Measurements from ENCODE around the gene BICRA. TPM values are rescaled to one million over a fixed set of nuclear protein-coding genes. Genes with fewer than 3 reads are reported as not detected.

Gene BICRA
- total and polyA plus RNA-seq, 2 of the 8 experiments (the other 6 are each of a cell fraction or from before 2014, with no cell fraction given): 1.5 to 29.2 TPM

- no peak for TF ChIP-seq USF2 (IDR thresholded peaks at IDR 0.05; ENCODE audit: low read length)
- TF ChIP-seq SUZ12 (IDR thresholded peaks at IDR 0.05; ENCODE audit: low read length): no peak
- no peak for TF ChIP-seq SIRT6 (IDR thresholded peaks at IDR 0.05; ENCODE audit: low read length)
- TF ChIP-seq POLR2A (IDR thresholded peaks at IDR 0.05; ENCODE audit: control extremely low read depth in 1 of 2, low read depth in 2 of 2, low read length in 2 of 2): no peak
- TF ChIP-seq BACH1 (IDR thresholded peaks at IDR 0.05; ENCODE audit: low read length): no peak
- no peak for TF ChIP-seq NRF1 (IDR thresholded peaks at IDR 0.05; ENCODE audit: low read depth, low read length)
- TF ChIP-seq ATF2 (IDR thresholded peaks at IDR 0.05; ENCODE audit: low read length): no peak
Measured at GRCh38 chr19:47691090-47691489, 82.2 kb downstream of the BICRA start (continued).

Measured in H1 (cell line).